Naive thymus-derived CD4-positive, alpha-beta T cell (primary cell): ENCODE data around the gene MPDZ. TPM values are rescaled to one million over a fixed set of nuclear protein-coding genes. Genes with fewer than 3 reads are reported as not detected.

Experiments
- ATAC-seq: fragments of 150-1000 bp; cut with Tn5 transposase; 2 replicates; pipeline ENCODE4 v1.10.0; 2021; ENCODE audit warnings: mild to moderate bottlenecking, moderate library complexity
- CTCF ChIA-PET: fragments of 350-600 bp; sonication (Branson Sonifier 250); formaldehyde crosslinking; loops from one replicate; lab custom pipeline; 2021; ENCODE audit warnings: antibody characterized with exemption; lab: Charles Lee
- POLR2A ChIA-PET: fragments of 350-600 bp; sonication (Branson Sonifier 250); formaldehyde crosslinking; loops from one replicate; lab custom pipeline; 2021; ENCODE audit warnings: antibody characterized with exemption, inconsistent platforms; lab: Charles Lee
- DNase-seq, 9 donors: peaks; one replicate each; pipeline versions ENCODE4 v3.0.0 to v3.0.0-alpha.2; 2020 to 2022; ENCODE audit warnings: mixed read lengths in 1 of 9
- H3K27ac ChIP-seq: one replicate; pipeline ENCODE4 v1.7.0; 2013; ENCODE audit warnings: mild to moderate bottlenecking, low read depth, low read length, moderate library complexity
- H3K27me3 ChIP-seq, 2 donors: one replicate each; pipeline ENCODE4 v1.7.0; 2013; ENCODE audit warnings: low read length in 2 of 2, mild to moderate bottlenecking in 2 of 2, moderate library complexity in 2 of 2; ENCODE audit not compliant: control insufficient read depth in 2 of 2, insufficient read depth in 2 of 2
- H3K36me3 ChIP-seq, 3 experiments: 1 replicate in 2 of 3; 2 replicates in 1 of 3; pipeline ENCODE4 v1.7.0; 2013; ENCODE audit warnings: low read length in 3 of 3, mild to moderate bottlenecking in 3 of 3, moderate library complexity in 1 of 3; ENCODE audit not compliant: insufficient read depth in 3 of 3, control insufficient read depth in 2 of 3
- H3K4me1 ChIP-seq, 2 donors: one replicate each; pipeline ENCODE4 v1.7.0; 2013; ENCODE audit warnings: low read length in 2 of 2, mild to moderate bottlenecking in 2 of 2, moderate library complexity in 1 of 2; ENCODE audit not compliant: control insufficient read depth in 2 of 2, insufficient read depth in 2 of 2
- H3K4me3 ChIP-seq: 2 replicates; pipeline ENCODE4 v1.7.0; 2013; ENCODE audit warnings: mild to moderate bottlenecking, low read length
- H3K9me3 ChIP-seq, 3 experiments: 1 replicate in 2 of 3; 2 replicates in 1 of 3; pipeline ENCODE4 v1.7.0; 2013; ENCODE audit warnings: low read length in 3 of 3; ENCODE audit not compliant: control insufficient read depth in 2 of 3
- H3K27ac Mint-ChIP-seq, 9 donors: one replicate each; pipeline ENCODE4 v1.8.0; 2020 to 2022; ENCODE audit warnings: mixed read lengths in 9 of 9, mild to moderate bottlenecking in 8 of 9, moderate library complexity in 5 of 9, inconsistent platforms in 2 of 9
- H3K27me3 Mint-ChIP-seq, 5 donors: one replicate each; pipeline ENCODE4 v1.8.0; 2021 to 2022; ENCODE audit warnings: mixed read lengths in 5 of 5, mild to moderate bottlenecking in 1 of 5
- H3K36me3 Mint-ChIP-seq, 5 donors: one replicate each; pipeline ENCODE4 v1.8.0; 2020 to 2022; ENCODE audit warnings: mixed read lengths in 5 of 5, mild to moderate bottlenecking in 3 of 5, inconsistent platforms in 1 of 5
- H3K4me1 Mint-ChIP-seq, 7 donors: one replicate each; pipeline ENCODE4 v1.8.0; 2020 to 2022; ENCODE audit warnings: mixed read lengths in 7 of 7, mild to moderate bottlenecking in 3 of 7, inconsistent platforms in 1 of 7
- H3K4me3 Mint-ChIP-seq, 10 donors: one replicate each; pipeline ENCODE4 v1.8.0; 2020 to 2022; ENCODE audit warnings: mild to moderate bottlenecking in 10 of 10, mixed read lengths in 10 of 10, moderate library complexity in 6 of 10, inconsistent platforms in 2 of 10
- H3K9me3 Mint-ChIP-seq, 11 donors: one replicate each; pipeline ENCODE4 v1.8.0; 2020 to 2022; ENCODE audit warnings: mixed read lengths in 11 of 11, mild to moderate bottlenecking in 4 of 11, inconsistent platforms in 1 of 11, moderate library complexity in 1 of 11
- intact Hi-C, 2 donors: fragments of 100-400 bp; cut with micrococcal nuclease; formaldehyde crosslinking; loops; one replicate each; pipeline ENCODE4 v1.15.1; 2023
- polyA plus RNA-seq, 2 donors: library from polyadenylated mRNA; unstranded; fragments of 300-500 nt; fragmentation: Illumina TruSeq; gene quantifications; one replicate each; pipeline ENCODE4 v1.2.3, GENCODE V29; 2021
- total RNA-seq, 6 experiments: library from RNA in 5 of 6; stranded (reverse) in 5 of 6; gene quantifications; 1 replicate in 5 of 6; 2 replicates in 1 of 6; pipeline ENCODE4 v1.2.3 and lab custom pipeline; 2021 to 2026

MPDZ gene
- total and polyA plus RNA-seq, 7 experiments from 2014 or later = 0.07 TPM; not detected in 6

GRCh38 chr9:13122756-13123369, 156.6 kb downstream of the MPDZ start:
- DNase-seq (no peak), ATAC-seq (no peak)
- H3K9me3 Mint-ChIP-seq = peaks cover 0 to 27% (median 5%) of the 10 kb centered on the region in 11 donors
- Histone ChIP-seq H3K36me3 (no peaks in the 10 kb centered on the region), H3K27ac (no peak overlapping the region), H3K4me1 (no peaks in the 10 kb centered on the region), H3K4me3 (no peak overlapping the region), H3K9me3 (no peaks in the 10 kb centered on the region), H3K27me3 (no peaks in the 10 kb centered on the region)
- peaks cover 0 to 5% (median 0%) of the 10 kb centered on the region in 5 donors for H3K36me3 Mint-ChIP-seq
- ChIA-PET CTCF (no interaction called here), POLR2A (no interaction called here)
- H3K27me3 Mint-ChIP-seq = no peaks in the 10 kb centered on the region
- H3K27ac Mint-ChIP-seq = no peak overlapping the region
- intact Hi-C loops = no loop called here
- H3K4me1 Mint-ChIP-seq = no peaks in the 10 kb centered on the region
- H3K4me3 Mint-ChIP-seq = no peak overlapping the region

DNA sequence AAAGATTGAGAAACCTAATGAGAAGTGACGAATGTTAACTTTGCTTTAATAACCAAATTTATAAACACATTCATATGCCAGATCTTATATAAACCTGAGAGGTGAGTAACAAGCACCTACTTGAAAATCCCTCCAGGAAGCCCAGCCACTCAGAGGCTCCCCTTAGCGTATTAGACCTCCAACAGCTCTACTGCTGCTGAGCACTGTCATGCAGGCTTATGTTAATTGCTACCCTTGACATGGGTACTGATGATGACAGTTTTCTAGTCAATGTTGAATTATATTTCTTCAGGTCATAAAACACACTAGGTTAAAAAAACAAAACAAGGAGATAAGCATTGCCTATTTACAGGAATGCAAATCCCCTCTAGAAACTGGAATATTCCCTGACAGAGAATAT, 161.2 kb downstream of the MPDZ start:
- no peaks in the 10 kb centered on the region for H3K9me3 ChIP-seq
- ATAC-seq (no peak), DNase-seq (no peak)
- POLR2A ChIA-PET = no interaction called here
- intact Hi-C loops = no loop called here
- CTCF ChIA-PET = no interaction called here
- H3K4me1 ChIP-seq = no peaks in the 10 kb centered on the region
- H3K9me3 Mint-ChIP-seq = peaks cover 0 to 20% (median 3%) of the 10 kb centered on the region in 11 donors
- no peak overlapping the region for H3K27ac Mint-ChIP-seq
- H3K4me3 ChIP-seq = no peak overlapping the region
- H3K36me3 Mint-ChIP-seq = no peaks in the 10 kb centered on the region
- H3K27me3 Mint-ChIP-seq = no peaks in the 10 kb centered on the region
- H3K4me1 Mint-ChIP-seq = no peaks in the 10 kb centered on the region
- H3K27me3 ChIP-seq = no peaks in the 10 kb centered on the region
- H3K27ac ChIP-seq = no peak overlapping the region
- no peak overlapping the region for H3K4me3 Mint-ChIP-seq
- H3K36me3 ChIP-seq = no peaks in the 10 kb centered on the region

DNA sequence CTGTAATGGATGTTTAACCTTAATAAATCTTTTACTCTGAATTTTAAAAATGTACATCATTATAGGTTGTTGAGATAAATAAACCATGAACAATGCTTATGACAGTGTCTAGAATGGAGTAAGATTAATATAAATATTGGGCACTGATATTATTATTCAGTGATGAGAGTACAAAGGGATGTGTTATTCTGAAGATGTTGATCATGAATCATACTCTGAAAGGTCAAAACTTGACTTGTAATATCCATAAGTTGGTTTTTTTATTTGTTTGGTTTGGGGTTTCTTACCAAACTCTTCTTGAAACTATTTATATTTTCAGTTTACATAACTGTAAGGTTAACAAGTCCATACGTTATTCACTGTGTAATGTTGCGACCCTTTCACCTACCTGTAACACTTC, 163.2 kb downstream of the MPDZ start:
- no peaks in the 10 kb centered on the region for H3K36me3 Mint-ChIP-seq
- H3K4me3 Mint-ChIP-seq = no peak overlapping the region
- H3K4me1 Mint-ChIP-seq = no peaks in the 10 kb centered on the region
- Histone ChIP-seq H3K36me3 (no peaks in the 10 kb centered on the region), H3K4me1 (no peaks in the 10 kb centered on the region), H3K9me3 (no peaks in the 10 kb centered on the region), H3K4me3 (no peak overlapping the region), H3K27ac (no peak overlapping the region), H3K27me3 (no peaks in the 10 kb centered on the region)
- H3K27ac Mint-ChIP-seq = no peak overlapping the region
- DNase-seq (no peak), ATAC-seq (no peak)
- ChIA-PET POLR2A (no interaction called here), CTCF (no interaction called here)
- H3K9me3 Mint-ChIP-seq = peaks cover 0 to 18% (median 1%) of the 10 kb centered on the region in 11 donors
- H3K27me3 Mint-ChIP-seq = no peaks in the 10 kb centered on the region
- intact Hi-C loops = no loop called here

GRCh38 chr9:13113751-13114150, 165.7 kb downstream of the MPDZ start:
- POLR2A ChIA-PET = no interaction called here
- intact Hi-C loops = no loop called here
- ATAC-seq = no peak

GRCh38 chr9:13113216-13113615, 166.3 kb downstream of the MPDZ start:
- Histone ChIP-seq H3K27ac (no peak overlapping the region), H3K36me3 (no peaks in the 10 kb centered on the region), H3K4me3 (no peak overlapping the region), H3K9me3 (no peaks in the 10 kb centered on the region), H3K27me3 (no peaks in the 10 kb centered on the region), H3K4me1 (no peaks in the 10 kb centered on the region)
- Mint-ChIP-seq H3K27ac (no peak overlapping the region), H3K4me1 (no peaks in the 10 kb centered on the region), H3K27me3 (no peaks in the 10 kb centered on the region), H3K9me3 (peaks cover 0 to 8% (median 0%) of the 10 kb centered on the region in 11 donors), H3K4me3 (no peak overlapping the region), H3K36me3 (no peaks in the 10 kb centered on the region)
- intact Hi-C loops = no loop called here
- ATAC-seq (no peak), DNase-seq (no peak)
- ChIA-PET CTCF (no interaction called here), POLR2A (no interaction called here)

More at GRCh38 chr9:13113751-13114150, 165.7 kb downstream of the MPDZ start:
- Mint-ChIP-seq H3K9me3 (peaks cover 0 to 8% (median 0%) of the 10 kb centered on the region in 11 donors), H3K4me1 (no peaks in the 10 kb centered on the region), H3K36me3 (no peaks in the 10 kb centered on the region), H3K4me3 (no peak overlapping the region), H3K27ac (no peak overlapping the region), H3K27me3 (no peaks in the 10 kb centered on the region)
- Histone ChIP-seq H3K9me3 (no peaks in the 10 kb centered on the region), H3K27ac (no peak overlapping the region), H3K27me3 (no peaks in the 10 kb centered on the region), H3K36me3 (no peaks in the 10 kb centered on the region), H3K4me1 (no peaks in the 10 kb centered on the region), H3K4me3 (no peak overlapping the region)
- DNase-seq = no peak
- CTCF ChIA-PET = no interaction called here

GRCh38 chr9:13111778-13112177, 167.7 kb downstream of the MPDZ start:
- Mint-ChIP-seq H3K4me1 (no peaks in the 10 kb centered on the region), H3K36me3 (no peaks in the 10 kb centered on the region), H3K27ac (no peak overlapping the region), H3K4me3 (no peak overlapping the region), H3K27me3 (no peaks in the 10 kb centered on the region), H3K9me3 (peaks cover 0 to 8% (median 0%) of the 10 kb centered on the region in 11 donors)
- ChIA-PET POLR2A (no interaction called here), CTCF (no interaction called here)
- no peaks in the 10 kb centered on the region for H3K4me1 ChIP-seq
- intact Hi-C loops = no loop called here
- no peaks in the 10 kb centered on the region for H3K36me3 ChIP-seq
- H3K27me3 ChIP-seq = no peaks in the 10 kb centered on the region
- H3K9me3 ChIP-seq = peaks cover 0 to 3% (median 0%) of the 10 kb centered on the region in 3 experiments
- no peak for DNase-seq
- ATAC-seq = no peak
- H3K27ac ChIP-seq = no peak overlapping the region
- no peak overlapping the region for H3K4me3 ChIP-seq

DNA sequence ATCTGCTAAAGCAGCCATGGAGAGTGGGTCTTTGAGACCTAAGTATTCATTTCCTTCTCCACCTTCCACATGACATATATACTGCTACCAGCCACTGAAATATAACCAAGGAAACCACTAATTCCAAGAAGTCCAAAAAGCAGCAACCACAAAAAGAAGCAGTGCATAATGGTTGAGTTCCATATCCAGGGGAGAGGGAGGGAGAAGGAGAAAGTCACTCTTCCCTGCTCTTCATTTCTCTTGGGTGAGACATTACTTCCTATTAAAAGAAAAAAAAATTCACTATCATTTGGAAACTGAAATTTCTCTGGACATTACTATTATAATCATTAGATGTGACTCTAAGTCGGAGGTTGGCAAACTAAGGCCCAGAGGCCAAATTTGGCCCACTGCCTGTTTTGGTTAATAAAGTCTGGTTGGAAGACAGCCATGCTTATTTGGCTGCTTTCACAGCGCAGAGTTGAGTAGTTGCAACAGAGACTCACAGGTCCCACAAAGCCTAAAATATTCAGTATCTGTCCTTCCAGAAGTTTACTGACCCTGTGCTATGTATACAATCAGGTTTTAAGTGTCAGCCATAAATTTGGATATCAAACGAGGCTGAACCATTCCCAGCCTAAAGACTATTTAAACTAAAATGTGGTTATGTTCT, 168.6 kb downstream of the MPDZ start:
- Mint-ChIP-seq H3K36me3 (no peaks in the 10 kb centered on the region), H3K4me1 (no peaks in the 10 kb centered on the region), H3K27ac (no peak overlapping the region), H3K4me3 (no peak overlapping the region), H3K27me3 (no peaks in the 10 kb centered on the region), H3K9me3 (peaks cover 0 to 8% (median 0%) of the 10 kb centered on the region in 11 donors)
- Histone ChIP-seq H3K27ac (no peak overlapping the region), H3K9me3 (peaks cover 0 to 3% (median 0%) of the 10 kb centered on the region in 3 experiments), H3K4me3 (no peak overlapping the region), H3K36me3 (no peaks in the 10 kb centered on the region), H3K27me3 (no peaks in the 10 kb centered on the region), H3K4me1 (no peaks in the 10 kb centered on the region)
- DNase-seq = no peak
- ChIA-PET POLR2A (no interaction called here), CTCF (no interaction called here)
- intact Hi-C loops = no loop called here
- ATAC-seq = no peak
